ENCODE measurements around the gene CYP4A22. TPM values are rescaled to one million over a fixed set of nuclear protein-coding genes. Genes with fewer than 3 reads are reported as not detected.

The CYP4A22 gene
- total and polyA plus RNA-seq, 9 of the 15 experiments (the other 6 are each of a cell fraction or from before 2014, with no cell fraction given): 0.07 TPM; not detected in 8

DNA sequence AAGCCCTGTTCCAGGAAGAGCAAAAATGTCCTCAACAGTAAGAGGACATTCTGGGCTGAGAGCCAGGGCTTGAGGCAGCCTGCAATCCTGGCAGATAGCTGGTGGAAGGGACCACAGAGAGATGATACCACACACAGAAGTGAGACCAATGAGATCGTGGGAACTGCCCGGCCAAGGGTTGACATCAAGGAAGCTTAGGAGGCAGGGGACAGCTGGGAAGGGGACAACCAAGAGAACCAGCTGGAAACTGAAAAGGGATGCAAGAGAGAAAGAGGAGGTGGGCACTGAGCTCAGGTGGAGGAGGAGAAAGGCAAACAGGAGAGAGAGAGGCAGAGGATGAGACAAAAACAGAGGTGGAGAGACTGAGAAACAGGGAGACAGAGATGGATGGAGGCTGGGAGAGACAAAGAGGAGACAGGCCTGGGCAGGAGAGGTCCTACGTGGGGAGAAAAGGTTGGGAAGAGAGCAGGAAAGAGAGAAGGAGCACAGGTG is 43.4 kb downstream of the CYP4A22 start (continued):
- no peak for TF ChIP-seq PRDM10 (IDR thresholded peaks at IDR 0.05; ENCODE audit: partially characterized antibody)
- TF ChIP-seq, protein P1, sequence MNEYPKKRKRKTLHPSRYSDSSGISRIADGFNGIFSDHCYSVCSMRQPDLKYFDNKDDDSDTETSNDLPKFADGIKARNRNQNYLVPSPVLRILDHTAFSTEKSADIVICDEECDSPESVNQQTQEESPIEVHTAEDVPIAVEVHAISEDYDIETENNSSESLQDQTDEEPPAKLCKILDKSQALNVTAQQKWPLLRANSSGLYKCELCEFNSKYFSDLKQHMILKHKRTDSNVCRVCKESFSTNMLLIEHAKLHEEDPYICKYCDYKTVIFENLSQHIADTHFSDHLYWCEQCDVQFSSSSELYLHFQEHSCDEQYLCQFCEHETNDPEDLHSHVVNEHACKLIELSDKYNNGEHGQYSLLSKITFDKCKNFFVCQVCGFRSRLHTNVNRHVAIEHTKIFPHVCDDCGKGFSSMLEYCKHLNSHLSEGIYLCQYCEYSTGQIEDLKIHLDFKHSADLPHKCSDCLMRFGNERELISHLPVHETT (CRISPR knock-in tag; conservative IDR thresholded peaks at IDR 0.05 in 1 of 2, IDR thresholded peaks at IDR 0.05 in 1 of 2): no peak
- TF ChIP-seq, protein P2, sequence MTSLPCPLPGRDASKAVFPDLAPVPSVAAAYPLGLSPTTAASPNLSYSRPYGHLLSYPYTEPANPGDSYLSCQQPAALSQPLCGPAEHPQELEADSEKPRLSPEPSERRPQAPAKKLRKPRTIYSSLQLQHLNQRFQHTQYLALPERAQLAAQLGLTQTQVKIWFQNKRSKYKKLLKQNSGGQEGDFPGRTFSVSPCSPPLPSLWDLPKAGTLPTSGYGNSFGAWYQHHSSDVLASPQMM (CRISPR knock-in tag; IDR thresholded peaks at IDR 0.05): no peak
- no peak for TF ChIP-seq ZNF24 (IDR thresholded peaks at IDR 0.05)
- no peak for TF ChIP-seq GTF2F1 (IDR thresholded peaks at IDR 0.05; ENCODE audit: low read depth, low read length)
- no peak for TF ChIP-seq EGR1 (conservative IDR thresholded peaks at IDR 0.05)
- TF ChIP-seq PCBP2 (IDR thresholded peaks at IDR 0.05; ENCODE audit: low read depth, low read length, poor library complexity, severe bottlenecking): no peak
- TF ChIP-seq L3MBTL2 (IDR thresholded peaks at IDR 0.05): no peak
- TF ChIP-seq SRSF9 (IDR thresholded peaks at IDR 0.05; ENCODE audit: borderline replicate concordance, low read depth, low read length): no peak
- TF ChIP-seq EWSR1 (IDR thresholded peaks at IDR 0.05; ENCODE audit: borderline replicate concordance, low read depth, partially characterized antibody): no peak
- no peak for TF ChIP-seq ZNF143 (CRISPR knock-in tag; IDR thresholded peaks at IDR 0.05)
- TF ChIP-seq RFX5 (IDR thresholded peaks at IDR 0.05; ENCODE audit: low read depth, low read length): no peak
- peak in 1 of 2 experiments; percentile 47 for TF ChIP-seq FOXK2 (conservative IDR thresholded peaks at IDR 0.05 in 1 of 2, IDR thresholded peaks at IDR 0.05 in 1 of 2; ENCODE audit: low read depth in 2 of 2)
- TF ChIP-seq ATF1 (CRISPR knock-in tag; IDR thresholded peaks at IDR 0.05): no peak
- no peak for TF ChIP-seq ATF1 (tag; IDR thresholded peaks at IDR 0.05)
- TF ChIP-seq, protein P3, sequence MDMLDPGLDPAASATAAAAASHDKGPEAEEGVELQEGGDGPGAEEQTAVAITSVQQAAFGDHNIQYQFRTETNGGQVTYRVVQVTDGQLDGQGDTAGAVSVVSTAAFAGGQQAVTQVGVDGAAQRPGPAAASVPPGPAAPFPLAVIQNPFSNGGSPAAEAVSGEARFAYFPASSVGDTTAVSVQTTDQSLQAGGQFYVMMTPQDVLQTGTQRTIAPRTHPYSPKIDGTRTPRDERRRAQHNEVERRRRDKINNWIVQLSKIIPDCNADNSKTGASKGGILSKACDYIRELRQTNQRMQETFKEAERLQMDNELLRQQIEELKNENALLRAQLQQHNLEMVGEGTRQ (CRISPR knock-in tag; IDR thresholded peaks at IDR 0.05): no peak
- TF ChIP-seq, protein P4, sequence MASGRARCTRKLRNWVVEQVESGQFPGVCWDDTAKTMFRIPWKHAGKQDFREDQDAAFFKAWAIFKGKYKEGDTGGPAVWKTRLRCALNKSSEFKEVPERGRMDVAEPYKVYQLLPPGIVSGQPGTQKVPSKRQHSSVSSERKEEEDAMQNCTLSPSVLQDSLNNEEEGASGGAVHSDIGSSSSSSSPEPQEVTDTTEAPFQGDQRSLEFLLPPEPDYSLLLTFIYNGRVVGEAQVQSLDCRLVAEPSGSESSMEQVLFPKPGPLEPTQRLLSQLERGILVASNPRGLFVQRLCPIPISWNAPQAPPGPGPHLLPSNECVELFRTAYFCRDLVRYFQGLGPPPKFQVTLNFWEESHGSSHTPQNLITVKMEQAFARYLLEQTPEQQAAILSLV (tag; IDR thresholded peaks at IDR 0.05): 0 out of 2 replicates have a peak, but pooled peaks have one; percentile 15

All from K562 (cell line).